ENCODE data around the gene VOPP1. TPM values are rescaled to one million over a fixed set of nuclear protein-coding genes. Genes with fewer than 3 reads are reported as not detected.

Gene VOPP1
- total and polyA plus RNA-seq, 9 donors, result 28.0 to 52.1 (median 48.6) TPM

GRCh38 chr7:55576753-55577152 lies 4.5 kb upstream of the VOPP1 start:
- no peak for DNase-seq
- no peaks in the 10 kb centered on the region for H3K36me3 ChIP-seq
- H3K27ac ChIP-seq, result no peak overlapping the region
- peaks cover 2% of the 10 kb centered on the region for H3K4me1 ChIP-seq (ENCODE audit: insufficient read depth)
- intact Hi-C loops (cut with DNase I), result no loop called here
- H3K9me3 ChIP-seq, result no peaks in the 10 kb centered on the region
- WGBS, 3 donors, result 85 to 87% (median 85%) methylated on average over 4 of the region's 4 CpGs
- no peaks in the 10 kb centered on the region for H3K27me3 ChIP-seq
- TF ChIP-seq POLR2A (IDR thresholded peaks at IDR 0.05) (no peak), CTCF (IDR thresholded peaks at IDR 0.05) (no peak), EP300 (IDR thresholded peaks at IDR 0.05) (no peak)
- H3K4me3 ChIP-seq, result no peak overlapping the region

DNA sequence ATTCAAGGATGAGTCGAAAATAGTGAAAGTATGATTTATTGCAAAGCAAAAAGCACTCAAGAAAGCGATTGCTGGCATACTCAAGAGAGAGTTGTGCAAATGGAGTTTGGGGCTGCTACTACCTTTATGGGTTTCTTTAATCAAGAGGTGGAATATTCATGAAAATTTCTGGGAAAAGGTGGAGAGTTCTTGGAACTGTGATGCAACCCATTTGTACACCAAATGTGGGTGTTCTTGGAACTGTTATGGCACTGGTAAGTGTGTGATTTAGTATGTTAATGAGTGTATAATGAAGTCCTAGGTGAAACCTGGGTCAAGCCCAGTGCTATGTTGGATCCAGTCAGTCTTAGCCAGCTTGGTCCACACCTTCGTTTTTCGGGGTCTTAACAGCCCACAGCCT lies 3.4 kb upstream of the VOPP1 start:
- TF ChIP-seq POLR2A (IDR thresholded peaks at IDR 0.05), result no peak
- TF ChIP-seq EP300 (IDR thresholded peaks at IDR 0.05), result no peak
- TF ChIP-seq CTCF (IDR thresholded peaks at IDR 0.05), result no peak
- H3K9me3 ChIP-seq, result no peaks in the 10 kb centered on the region
- H3K36me3 ChIP-seq, result no peaks in the 10 kb centered on the region
- no peaks in the 10 kb centered on the region for H3K27me3 ChIP-seq
- no peak overlapping the region for H3K4me3 ChIP-seq
- H3K27ac ChIP-seq, result no peak overlapping the region
- DNase-seq, result no peak
- H3K4me1 ChIP-seq (ENCODE audit: insufficient read depth), result peaks cover 2% of the 10 kb centered on the region
- 84 to 94% (median 86%) methylated on average over 4 of the region's 4 CpGs for WGBS, 3 donors
- intact Hi-C loops (cut with DNase I), result no loop called here

DNA sequence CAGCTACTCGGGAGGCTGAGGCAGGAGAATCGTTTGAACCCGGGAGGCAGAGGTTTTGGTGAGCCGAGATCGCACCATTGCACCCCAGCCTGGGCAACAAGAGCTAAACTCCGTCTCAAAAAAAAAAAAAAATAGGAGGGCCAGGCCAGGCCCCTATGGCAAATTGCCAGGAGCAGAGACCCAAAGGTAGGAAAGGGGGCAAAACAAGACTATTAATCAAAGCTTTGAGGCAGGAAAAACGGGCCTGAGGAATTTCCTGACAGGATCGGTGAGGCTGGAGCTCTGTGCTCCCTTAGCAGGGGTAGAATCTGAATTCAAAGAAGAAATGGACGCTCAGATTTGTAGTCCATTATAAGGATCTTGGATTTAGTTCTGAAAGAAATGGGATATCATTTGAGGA lies 2.8 kb upstream of the VOPP1 start:
- intact Hi-C loops (cut with DNase I), result no loop called here
- no peak for TF ChIP-seq EP300 (IDR thresholded peaks at IDR 0.05)
- peaks cover 2% of the 10 kb centered on the region for H3K4me1 ChIP-seq (ENCODE audit: insufficient read depth)
- no peaks in the 10 kb centered on the region for H3K36me3 ChIP-seq
- no peak overlapping the region for H3K4me3 ChIP-seq
- no peaks in the 10 kb centered on the region for H3K9me3 ChIP-seq
- DNase-seq, result no peak
- H3K27me3 ChIP-seq, result no peaks in the 10 kb centered on the region
- H3K27ac ChIP-seq, result no peak overlapping the region
- 77 to 82% (median 79%) methylated on average over 9 of the region's 9 CpGs for WGBS, 3 donors

- TF ChIP-seq POLR2A (IDR thresholded peaks at IDR 0.05), result no peak
- no peak for TF ChIP-seq EP300 (IDR thresholded peaks at IDR 0.05)
- TF ChIP-seq CTCF (IDR thresholded peaks at IDR 0.05), result no peak
- WGBS, 3 donors, result 3 to 5% (median 4%) methylated on average over 3 of the region's 3 CpGs
- no peaks in the 10 kb centered on the region for H3K9me3 ChIP-seq
- DNase-seq, result no peak
- H3K27ac ChIP-seq, result no peak overlapping the region
- H3K27me3 ChIP-seq, result no peaks in the 10 kb centered on the region
- no peaks in the 10 kb centered on the region for H3K36me3 ChIP-seq
- peaks cover 2% of the 10 kb centered on the region for H3K4me1 ChIP-seq (ENCODE audit: insufficient read depth)
- no peak overlapping the region for H3K4me3 ChIP-seq
- intact Hi-C loops (cut with DNase I), result no loop called here
Observed at GRCh38 chr7:55574051-55574717, 1.9 kb upstream of the VOPP1 start.

- Histone ChIP-seq H3K27me3 (no peaks in the 10 kb centered on the region), H3K4me3 (peak overlapping the region; percentile 96), H3K4me1 (ENCODE audit: insufficient read depth) (peaks cover 2% of the 10 kb centered on the region), H3K9me3 (no peaks in the 10 kb centered on the region), H3K27ac (peak overlapping the region in 1 of 2 donors; percentile 85), H3K36me3 (no peaks in the 10 kb centered on the region)
- no peak for DNase-seq
- TF ChIP-seq POLR2A (IDR thresholded peaks at IDR 0.05), result no peak
- TF ChIP-seq CTCF (IDR thresholded peaks at IDR 0.05), result no peak
- TF ChIP-seq EP300 (IDR thresholded peaks at IDR 0.05), result no peak
- WGBS, 3 donors, result 44 to 53% (median 47%) methylated on average over 9 of the region's 9 CpGs
- intact Hi-C loops (cut with DNase I), result no loop called here
Observed at GRCh38 chr7:55573234-55573900, 1.1 kb upstream of the VOPP1 start.

All from ovary (tissue), 9 donors.